ENCODE measurements around the gene SLC6A7.
"Not testable (repeated sequence)": the region's sequence is repeated elsewhere in the genome, so short reads cannot be mapped to it uniquely, and the experiment has no call there.

SLC6A7 gene

GRCh38 chr5:150234576-150235499 is 45.0 kb downstream of the SLC6A7 start:
- H3K4me3 ChIP-seq (ENCODE audit: low read depth, low read length) = no peak overlapping the region

GRCh38 chr5:150235500-150235854 is 45.6 kb downstream of the SLC6A7 start:
- no peak overlapping the region for H3K4me3 ChIP-seq (ENCODE audit: low read depth, low read length)
- no peak for DNase-seq (ENCODE audit: low read depth)

More at GRCh38 chr5:150234576-150235499, 45.0 kb downstream of the SLC6A7 start:
- no peak for DNase-seq (ENCODE audit: low read depth)

- no peak overlapping the region for H3K4me3 ChIP-seq (ENCODE audit: low read depth, low read length)
- no peak for DNase-seq (ENCODE audit: low read depth)
These were observed 46.5 kb downstream of the SLC6A7 start for GRCh38 chr5:150236313-150236712.

DNA sequence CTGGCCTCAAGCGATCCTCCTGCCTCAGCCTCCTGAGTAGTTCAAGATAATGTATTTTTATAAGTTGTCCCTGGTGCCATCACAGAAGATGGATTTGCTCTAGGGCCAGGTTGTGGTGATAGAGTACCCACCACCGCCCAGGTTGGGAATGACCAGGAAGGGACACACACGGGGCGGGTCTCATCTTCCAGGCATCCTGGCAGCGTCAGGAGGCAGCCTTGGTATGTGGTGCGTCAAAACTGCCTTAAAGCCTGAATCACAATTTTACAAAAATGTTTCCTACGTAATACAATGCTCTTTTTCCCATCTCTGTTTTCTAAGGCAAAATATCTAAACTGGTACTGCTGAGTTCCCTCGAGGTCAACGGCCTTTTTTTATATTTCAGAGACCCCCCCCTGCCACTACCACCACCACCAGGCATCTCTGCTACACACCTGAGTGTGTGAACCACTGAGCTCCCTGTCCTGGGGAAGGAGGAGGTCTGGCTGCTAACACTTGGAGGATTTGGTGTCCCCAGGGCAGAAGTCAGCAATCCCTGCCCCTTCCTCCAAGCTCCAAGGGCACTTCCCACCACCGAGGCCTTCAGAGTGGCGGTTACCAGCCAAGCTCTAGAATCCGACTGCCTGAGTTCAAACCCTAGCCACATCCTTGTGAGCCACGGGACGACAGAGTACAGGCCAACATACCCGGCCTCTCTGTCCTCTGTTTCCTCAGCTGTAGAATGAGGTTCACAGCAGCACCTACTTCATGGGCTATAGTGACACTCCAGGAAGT is 47.3 kb downstream of the SLC6A7 start:
- no peak overlapping the region for H3K4me3 ChIP-seq (ENCODE audit: low read depth, low read length)
- no peak for DNase-seq (ENCODE audit: low read depth)

DNA sequence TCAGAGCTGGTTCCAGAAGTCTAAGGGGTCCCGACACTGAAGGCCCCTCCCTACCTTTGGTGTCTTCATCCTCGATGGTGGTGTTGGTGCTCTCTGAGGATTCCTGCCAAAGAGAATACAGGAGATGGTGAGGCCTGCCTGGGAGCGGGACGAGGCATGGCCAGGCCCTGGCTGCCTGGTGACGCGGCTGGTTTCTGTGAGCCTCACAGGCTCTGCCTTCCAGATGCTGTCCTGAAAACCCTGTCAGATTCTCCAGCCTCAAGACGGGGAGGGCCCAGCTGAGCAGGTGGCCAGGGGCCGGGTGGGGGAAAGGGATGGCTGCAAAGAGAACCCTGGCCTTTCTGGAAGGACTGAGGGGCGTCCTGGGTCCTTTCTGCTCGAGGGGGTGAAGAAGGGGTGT is 48.8 kb downstream of the SLC6A7 start:
- H3K4me3 ChIP-seq (ENCODE audit: low read depth, low read length) = no peak overlapping the region
- DNase-seq (ENCODE audit: low read depth) = no peak

GRCh38 chr5:150239099-150239793 is 49.4 kb downstream of the SLC6A7 start:
- no peak for DNase-seq (ENCODE audit: low read depth)
- H3K4me3 ChIP-seq (ENCODE audit: low read depth, low read length) = no peak overlapping the region

DNA sequence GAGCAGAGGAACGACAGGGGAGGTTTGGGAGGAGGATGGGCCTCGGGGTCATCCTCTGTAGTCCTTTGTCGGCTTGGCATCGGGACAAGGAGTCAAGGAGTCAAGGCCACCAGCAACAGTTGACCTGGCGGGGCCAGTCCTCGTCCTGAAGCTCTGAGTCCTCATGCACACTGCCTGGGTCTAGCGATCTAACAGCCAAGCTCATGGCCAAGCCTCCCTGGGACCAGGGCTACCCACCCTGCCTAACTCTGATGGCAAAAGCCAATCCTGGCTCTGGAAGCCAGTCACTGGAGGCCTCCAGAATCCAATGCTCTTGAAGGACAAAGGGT is 49.9 kb downstream of the SLC6A7 start:
- no peak overlapping the region for H3K4me3 ChIP-seq (ENCODE audit: low read depth, low read length)
- no peak for DNase-seq (ENCODE audit: low read depth)

DNA sequence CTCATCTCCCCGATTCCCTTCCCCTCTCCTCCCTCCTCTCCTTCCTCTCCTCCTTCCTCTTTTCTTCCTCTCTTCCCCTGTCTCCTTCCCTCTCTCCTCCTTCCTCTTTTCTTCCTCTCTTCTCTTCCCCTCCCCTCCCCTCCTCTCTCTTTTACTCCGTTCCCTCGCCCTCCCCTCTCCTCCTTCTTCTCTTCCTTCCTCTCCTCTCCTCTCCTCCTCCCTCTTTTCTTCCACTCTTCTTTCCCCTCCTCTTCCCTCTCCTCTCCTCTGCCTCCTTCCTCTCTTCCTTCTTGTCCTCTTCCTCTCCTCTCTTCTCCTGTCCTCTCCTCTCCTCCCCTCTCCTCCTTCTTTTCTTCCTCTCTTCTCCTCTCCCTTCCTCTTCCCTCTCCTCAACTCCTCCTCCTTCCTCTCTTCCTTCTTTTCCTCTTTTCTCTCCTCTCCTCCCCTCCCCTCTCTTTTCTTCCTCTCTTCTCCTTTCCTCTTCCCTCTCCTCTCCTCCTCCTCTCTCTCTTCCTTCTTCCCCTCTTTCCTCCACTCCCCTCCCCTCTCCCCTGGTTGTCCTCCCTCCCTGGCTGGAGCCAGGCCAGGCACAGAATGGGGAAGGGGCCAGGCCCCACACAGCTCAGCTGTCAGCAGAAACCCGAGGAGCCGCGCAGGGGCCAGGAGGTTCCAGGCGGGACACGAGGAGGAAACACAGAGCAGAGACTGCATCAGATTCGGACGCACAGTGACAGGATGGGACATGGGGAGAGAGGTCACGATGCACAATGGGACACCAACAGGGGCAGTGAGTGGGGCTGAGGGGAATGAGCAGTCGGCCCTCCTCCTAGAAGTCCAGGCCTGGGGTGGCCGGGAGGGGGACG is 51.7 kb downstream of the SLC6A7 start:
- DNase-seq (ENCODE audit: low read depth) = no peak
- no peak overlapping the region for H3K4me3 ChIP-seq (ENCODE audit: low read depth, low read length)

GRCh38 chr5:150242251-150242894 is 52.5 kb downstream of the SLC6A7 start:
- DNase-seq (ENCODE audit: low read depth) = no peak
- no peak overlapping the region for H3K4me3 ChIP-seq (ENCODE audit: low read depth, low read length)

DNA sequence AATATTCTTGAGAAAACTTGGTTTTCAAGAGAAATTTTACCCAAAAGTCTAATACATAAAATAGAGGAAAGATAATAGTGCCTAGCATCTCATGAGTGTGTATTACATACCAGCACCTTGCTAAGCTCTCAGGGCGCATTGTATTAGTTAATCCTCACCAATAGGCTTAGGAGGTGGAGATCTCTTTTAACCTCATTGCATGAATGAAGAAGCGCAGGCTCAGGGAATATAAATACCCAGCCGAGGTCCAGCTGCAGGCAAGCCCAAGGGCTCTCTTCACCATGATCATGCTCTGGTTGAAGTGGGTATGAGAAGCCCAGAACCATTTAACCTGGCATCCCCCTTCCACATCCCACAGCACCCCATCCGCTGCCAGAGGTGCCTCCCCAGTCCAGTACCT is 53.7 kb downstream of the SLC6A7 start:
- DNase-seq (ENCODE audit: low read depth) = no peak
- H3K4me3 ChIP-seq (ENCODE audit: low read depth, low read length) = no peak overlapping the region

- DNase-seq (ENCODE audit: low read depth) = no peak
- no peak overlapping the region for H3K4me3 ChIP-seq (ENCODE audit: low read depth, low read length)
These were observed 54.3 kb downstream of the SLC6A7 start for GRCh38 chr5:150244209-150244608.

GRCh38 chr5:150245111-150245789 is 55.4 kb downstream of the SLC6A7 start:
- no peak overlapping the region for H3K4me3 ChIP-seq (ENCODE audit: low read depth, low read length)
- no peak for DNase-seq (ENCODE audit: low read depth)

DNA sequence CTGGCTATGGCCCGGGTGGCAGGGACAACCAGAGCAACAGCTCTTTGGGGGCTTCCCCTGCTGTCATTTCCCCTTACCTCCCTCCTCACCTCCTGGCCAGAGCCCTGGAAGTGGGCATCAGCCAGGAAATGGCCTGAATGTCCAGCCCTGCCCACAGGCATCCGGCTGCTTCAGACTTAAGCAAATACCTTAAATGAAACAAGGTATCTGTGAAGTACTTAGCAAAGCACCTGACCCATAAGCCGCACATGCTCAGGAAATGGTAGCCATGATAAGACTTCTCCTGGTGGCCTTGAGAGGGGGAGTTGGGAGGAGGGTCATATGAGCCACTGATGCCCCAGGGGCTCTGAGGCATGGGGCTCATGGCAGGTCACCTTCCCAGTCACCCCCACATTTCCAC is 55.9 kb downstream of the SLC6A7 start:
- no peak overlapping the region for H3K4me3 ChIP-seq (ENCODE audit: low read depth, low read length)
- DNase-seq (ENCODE audit: low read depth) = no peak

GRCh38 chr5:150246429-150246828 is 56.6 kb downstream of the SLC6A7 start:
- H3K4me3 ChIP-seq (ENCODE audit: low read depth, low read length) = no peak overlapping the region
- DNase-seq (ENCODE audit: low read depth) = no peak

DNA sequence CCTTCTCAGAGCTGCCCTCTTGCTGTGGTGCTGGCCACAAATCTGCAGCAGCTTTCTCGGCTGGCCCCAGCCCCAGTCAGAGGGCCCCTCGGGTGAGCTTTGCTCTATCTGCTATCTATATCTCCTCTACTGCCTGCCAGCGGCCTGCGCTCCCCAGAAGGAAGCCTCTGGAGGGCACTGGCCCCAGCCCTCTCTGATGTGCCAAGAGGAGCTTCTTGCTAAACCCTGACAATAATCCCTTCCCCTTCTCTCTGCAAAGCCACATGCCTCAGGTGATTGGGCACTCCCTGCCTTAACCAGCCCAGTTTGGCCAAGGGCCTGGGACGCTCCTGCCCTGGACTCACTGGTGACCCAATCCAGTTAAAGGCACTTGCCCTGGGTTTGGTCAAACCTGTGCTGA is 57.0 kb downstream of the SLC6A7 start:
- H3K4me3 ChIP-seq (ENCODE audit: low read depth, low read length) = no peak overlapping the region
- DNase-seq (ENCODE audit: low read depth) = no peak

- DNase-seq (ENCODE audit: low read depth) = no peak
- no peak overlapping the region for H3K4me3 ChIP-seq (ENCODE audit: low read depth, low read length)
These were observed 57.9 kb downstream of the SLC6A7 start for GRCh38 chr5:150247726-150248125.

DNA sequence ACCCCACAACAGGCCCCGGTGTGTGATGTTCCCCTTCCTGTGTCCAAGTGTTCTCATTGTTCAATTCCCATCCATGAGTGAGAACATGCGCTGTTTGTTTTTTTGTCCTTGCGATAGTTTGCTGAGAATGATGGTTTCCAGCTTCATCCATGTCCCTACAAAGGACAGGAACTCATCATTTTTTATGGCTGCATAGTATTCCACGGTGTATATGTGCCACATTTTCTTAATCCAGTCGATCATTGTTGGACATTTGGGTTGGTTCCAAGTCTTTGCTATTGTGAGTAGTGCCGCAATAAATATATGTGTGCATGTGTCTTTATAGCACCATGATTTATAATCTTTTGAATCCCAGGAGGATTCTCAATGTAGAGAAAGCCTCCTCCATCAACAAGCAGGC is 58.6 kb downstream of the SLC6A7 start:
- not testable (repeated sequence) for DNase-seq (ENCODE audit: low read depth); H3K4me3 ChIP-seq (ENCODE audit: low read depth, low read length)

GRCh38 chr5:150248946-150249345 is 59.1 kb downstream of the SLC6A7 start:
- H3K4me3 ChIP-seq (ENCODE audit: low read depth, low read length) = no peak overlapping the region
- DNase-seq (ENCODE audit: low read depth) = no peak
